ENCODE results near the gene GALNTL6. TPM values are rescaled to one million over a fixed set of nuclear protein-coding genes. Genes with fewer than 3 reads are reported as not detected.

GALNTL6 gene
- total and polyA plus RNA-seq, 9 of the 15 experiments (the other 6 are each of a cell fraction or from before 2014, with no cell fraction given): 0.18 to 0.50 (median 0.29) TPM

DNA sequence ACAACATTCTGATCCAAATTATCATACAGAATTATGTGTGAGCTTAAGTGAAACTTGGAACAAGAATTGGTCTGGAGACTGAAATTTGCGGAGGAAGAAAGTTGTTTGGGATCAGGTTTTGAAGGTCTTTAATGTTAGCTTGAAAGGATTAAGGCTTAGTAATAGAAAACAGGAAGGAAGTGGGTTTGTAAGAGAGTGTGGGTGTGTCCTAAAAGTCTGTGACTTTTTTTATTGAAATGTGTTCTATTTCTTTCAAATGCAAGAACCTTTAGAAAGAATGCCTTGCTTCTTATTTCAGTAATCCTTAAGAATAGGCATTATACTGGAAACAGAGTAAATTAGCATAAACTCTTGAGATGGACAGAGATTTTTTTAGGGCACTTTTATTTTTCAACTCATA lies 198.0 kb downstream of the GALNTL6 start:
- TF ChIP-seq ESRRB (CRISPR knock-in tag; IDR thresholded peaks at IDR 0.05; ENCODE audit: borderline replicate concordance): no peak
- no peak for TF ChIP-seq TSC22D4 (tag; IDR thresholded peaks at IDR 0.05)
- TF ChIP-seq NBN (IDR thresholded peaks at IDR 0.05; ENCODE audit: low read depth): no peak
- no peak for TF ChIP-seq ZSCAN32 (CRISPR knock-in tag; IDR thresholded peaks at IDR 0.05)
- TF ChIP-seq TFAP4 (CRISPR knock-in tag; IDR thresholded peaks at IDR 0.05; ENCODE audit: borderline replicate concordance): no peak
- TF ChIP-seq SMAD2 (IDR thresholded peaks at IDR 0.05; ENCODE audit: low read depth, low read length): no peak
- TF ChIP-seq CCAR2 (IDR thresholded peaks at IDR 0.05; ENCODE audit: low read depth, low read length): no peak
- H3K4me3 ChIP-seq: no peak overlapping the region
- ATAC-seq: no peak
- H3K27me3 ChIP-seq (ENCODE audit: control insufficient read depth in 2 of 2, insufficient read depth in 2 of 2, low read length in 2 of 2): no peaks in the 10 kb centered on the region
- no peak for FAIRE-seq
- H3K79me2 ChIP-seq (ENCODE audit: control insufficient read depth, insufficient read depth, low read length): no peaks in the 10 kb centered on the region
- no peaks in the 10 kb centered on the region; the same call in 1 of the 2 replicates for H3K9me3 ChIP-seq (replicated peaks; ENCODE audit: control insufficient read depth, insufficient read depth, low read depth, low read length)
- H4K20me1 ChIP-seq (replicated peaks; ENCODE audit: control insufficient read depth, insufficient read depth, low read length): no peaks in the 10 kb centered on the region
- no peak for DNase-seq (ENCODE audit: extremely low read depth in 1 of 4, low spot score in 3 of 4)
- in situ Hi-C loops (cut with MboI): no loop called here
- no peaks in the 10 kb centered on the region for H3K36me3 ChIP-seq (ENCODE audit: control insufficient read depth, insufficient read depth, low read length)
- ChIA-PET POLR2A (no interaction called here), CTCF (ENCODE audit: low intra/inter-chr PET ratio) (no interaction called here)
- no peak overlapping the region for H3K27ac ChIP-seq (ENCODE audit: extremely low read depth, low read depth, low read length)
- no peak overlapping the region for H3K9ac ChIP-seq (ENCODE audit: insufficient read depth in 1 of 2, low read depth in 2 of 2, low read length in 2 of 2)
- H3K9me1 ChIP-seq (ENCODE audit: control insufficient read depth, insufficient read depth, low read length): no peaks in the 10 kb centered on the region
- H3K4me1 ChIP-seq (replicated peaks in 1 of 2; ENCODE audit: control insufficient read depth in 2 of 2, insufficient read depth in 2 of 2, low read length in 2 of 2): no peaks in the 10 kb centered on the region
- no peak overlapping the region for H2AFZ ChIP-seq (ENCODE audit: low read depth, low read length)
- no TSS peak for BruUV-seq (replicated peaks)
- intact Hi-C loops (cut with micrococcal nuclease): no loop called here
- 0% methylated on average over 1 of the region's 1 CpG for WGBS (ENCODE audit: insufficient coverage, low coverage, missing lambda C conversion rate)
- no peak overlapping the region for H3K4me2 ChIP-seq (ENCODE audit: insufficient read depth, low read length)

Measured in K562 (cell line).